H1 (cell line): Measurements from ENCODE around the gene HEBP1. TPM values are rescaled to one million over a fixed set of nuclear protein-coding genes. Genes with fewer than 3 reads are reported as not detected.

ENCODE experiments used
- CTCF ChIA-PET: fragments of 300-600 bp; sonication (Branson Sonifier 250); formaldehyde crosslinking; loops from one replicate; lab custom pipeline; 2021; ENCODE audit not compliant: partially characterized antibody; lab: Charles Lee
- POLR2A ChIA-PET: fragments of 300-600 bp; sonication (Branson Sonifier 250); formaldehyde crosslinking; loops from one replicate; lab custom pipeline; 2021; ENCODE audit warnings: inconsistent platforms; ENCODE audit not compliant: partially characterized antibody; lab: Charles Lee
- DNase-seq, 2 experiments: peaks; one replicate each; pipeline versions ENCODE4 v3.0.0 to v3.0.0-alpha.2; 2010 to 2022; ENCODE audit warnings: low spot score in 2 of 2, low read depth in 1 of 2, mixed read lengths in 1 of 2
- FAIRE-seq: peaks from 2 replicates; lab custom pipeline; 2011; peaks lifted over from hg19 to GRCh38; lab: Jason Lieb, UNC
- H2AFZ ChIP-seq: 2 replicates; pipeline ENCODE4 v1.8.1; 2012; ENCODE audit warnings: low read length, inconsistent platforms
- H2AK5ac ChIP-seq: 2 replicates; pipeline ENCODE4 v1.6.1; 2013; ENCODE audit warnings: low read depth, low read length
- H2BK120ac ChIP-seq: replicated peaks from 2 replicates; pipeline ENCODE3; 2013; ENCODE audit warnings: low read depth, low read length, inconsistent platforms
- H2BK12ac ChIP-seq: 2 replicates; pipeline ENCODE4 v1.6.1; 2013; ENCODE audit warnings: low read depth, low read length
- H2BK15ac ChIP-seq: 2 replicates; pipeline ENCODE4 v1.6.1; 2013; ENCODE audit warnings: low read length
- H2BK20ac ChIP-seq: 2 replicates; pipeline ENCODE4 v1.6.1; 2013; ENCODE audit warnings: low read length
- H2BK5ac ChIP-seq: 2 replicates; pipeline ENCODE4 v1.6.1; 2013; ENCODE audit warnings: low read depth, low read length
- H3K14ac ChIP-seq: 2 replicates; pipeline ENCODE4 v1.6.1; 2013; ENCODE audit warnings: inconsistent platforms; ENCODE audit not compliant: insufficient read length
- H3K18ac ChIP-seq: 2 replicates; pipeline ENCODE4 v1.6.1; 2013; ENCODE audit warnings: low read length; ENCODE audit errors: extremely low read depth
- H3K23ac ChIP-seq: 2 replicates; pipeline ENCODE4 v1.6.1; 2013; ENCODE audit warnings: inconsistent platforms; ENCODE audit not compliant: insufficient read length
- H3K23me2 ChIP-seq: 2 replicates; pipeline ENCODE4 v1.6.1; 2013; ENCODE audit warnings: low read depth, low read length
- H3K27ac ChIP-seq: 2 replicates; pipeline ENCODE4 v1.6.1; 2011; ENCODE audit warnings: low read depth, low read length, inconsistent platforms
- H3K27me3 ChIP-seq, 4 experiments: replicated peaks in 1 of 4; 1 replicate in 1 of 4; 2 replicates in 3 of 4; pipeline versions ENCODE4 v1.6.1 to v1.8.1; 2011 to 2013; ENCODE audit warnings: low read length in 3 of 4, mild to moderate bottlenecking in 3 of 4, inconsistent platforms in 2 of 4, mixed read lengths in 2 of 4, moderate library complexity in 1 of 4; ENCODE audit not compliant: control insufficient read depth in 3 of 4, insufficient read depth in 3 of 4; ENCODE audit errors: extremely low read depth in 1 of 4
- H3K36me3 ChIP-seq, 4 experiments: 2 replicates each; pipeline versions ENCODE4 v1.6.1 to v1.8.1; 2011 to 2013; ENCODE audit warnings: mild to moderate bottlenecking in 4 of 4, low read length in 3 of 4, moderate library complexity in 2 of 4, control low read depth in 1 of 4, inconsistent platforms in 1 of 4; ENCODE audit not compliant: insufficient read depth in 4 of 4, control insufficient read depth in 2 of 4
- H3K4ac ChIP-seq: replicated peaks from 2 replicates; pipeline ENCODE3; 2013; ENCODE audit warnings: low read length, low read depth, mixed read lengths, inconsistent platforms; ENCODE audit not compliant: insufficient read length
- H3K4me1 ChIP-seq, 4 experiments: replicated peaks in 1 of 4; 1 replicate in 1 of 4; 2 replicates in 3 of 4; pipeline versions ENCODE4 v1.6.1 to v1.8.1; 2011 to 2013; ENCODE audit warnings: low read length in 3 of 4, inconsistent platforms in 2 of 4, mixed read lengths in 1 of 4; ENCODE audit not compliant: insufficient read depth in 4 of 4, control insufficient read depth in 3 of 4
- H3K4me2 ChIP-seq, 2 experiments: 2 replicates each; pipeline versions ENCODE4 v1.6.1 to v1.8.1; 2011 to 2013; ENCODE audit warnings: low read depth in 2 of 2, low read length in 2 of 2, control low read depth in 1 of 2, inconsistent platforms in 1 of 2, mild to moderate bottlenecking in 1 of 2; ENCODE audit not compliant: insufficient read depth in 1 of 2
- H3K4me3 ChIP-seq, 4 experiments: fragments of 200-600, 300-600 bp in 1 of 4; sonication (generic), shearing (Covaris generic), sonication (Bioruptor Twin) in 1 of 4; 2 replicates each; pipeline versions ENCODE4 v1.5.1 to v1.8.1; 2011 to 2016; ENCODE audit warnings: low read length in 4 of 4, low read depth in 3 of 4, control low read depth in 2 of 4, inconsistent platforms in 2 of 4, mild to moderate bottlenecking in 2 of 4, mixed read lengths in 1 of 4, moderate library complexity in 1 of 4; ENCODE audit not compliant: insufficient read depth in 2 of 4; ENCODE audit errors: extremely low read depth in 1 of 4
- H3K56ac ChIP-seq: replicated peaks from 2 replicates; pipeline ENCODE3; 2013; ENCODE audit warnings: low read depth, mild to moderate bottlenecking, mixed read lengths, low read length, inconsistent platforms; ENCODE audit not compliant: insufficient read length
- H3K79me1 ChIP-seq: 2 replicates; pipeline ENCODE4 v1.6.1; 2013; ENCODE audit warnings: low read depth, low read length, control low read depth
- H3K79me2 ChIP-seq, 2 experiments: 2 replicates each; pipeline versions ENCODE4 v1.6.1 to v1.8.1; 2012 to 2013; ENCODE audit warnings: low read length in 2 of 2, mild to moderate bottlenecking in 2 of 2, inconsistent platforms in 1 of 2; ENCODE audit not compliant: insufficient read depth in 2 of 2, control insufficient read depth in 1 of 2
- H3K9ac ChIP-seq, 4 experiments: replicated peaks in 1 of 4; 1 replicate in 1 of 4; 2 replicates in 3 of 4; pipeline versions ENCODE4 v1.6.1 to v1.8.1; 2011 to 2013; ENCODE audit warnings: low read depth in 3 of 4, low read length in 3 of 4, control low read depth in 2 of 4, mild to moderate bottlenecking in 2 of 4, moderate library complexity in 2 of 4, inconsistent platforms in 1 of 4; ENCODE audit errors: extremely low read depth in 1 of 4
- H3K9me3 ChIP-seq, 2 experiments: 2 replicates each; pipeline versions ENCODE4 v1.6.1 to v1.8.1; 2012 to 2013; ENCODE audit warnings: mild to moderate bottlenecking in 2 of 2, moderate library complexity in 2 of 2, control low read depth in 1 of 2, inconsistent platforms in 1 of 2, low read depth in 1 of 2, low read length in 1 of 2, mixed read lengths in 1 of 2; ENCODE audit not compliant: insufficient read depth in 2 of 2
- H4K20me1 ChIP-seq, 2 experiments: replicated peaks in 1 of 2; 2 replicates each; pipeline versions ENCODE3 to v1.8.1; 2011 to 2013; ENCODE audit warnings: inconsistent platforms in 2 of 2, low read length in 2 of 2, mild to moderate bottlenecking in 1 of 2; ENCODE audit not compliant: insufficient read depth in 2 of 2, control insufficient read depth in 1 of 2
- H4K5ac ChIP-seq: 2 replicates; pipeline ENCODE4 v1.6.1; 2013; ENCODE audit warnings: low read length, low read depth, mixed read lengths, inconsistent platforms; ENCODE audit not compliant: insufficient read length
- H4K8ac ChIP-seq: 2 replicates; pipeline ENCODE4 v1.8.0; 2013; ENCODE audit warnings: mild to moderate bottlenecking, moderate library complexity, low read length, inconsistent platforms; ENCODE audit not compliant: insufficient read depth; ENCODE audit errors: extremely low read depth
- H4K91ac ChIP-seq: replicated peaks from 2 replicates; pipeline ENCODE3; 2013; ENCODE audit warnings: low read length, mixed read lengths, inconsistent platforms; ENCODE audit not compliant: insufficient read length
- BACH1 ChIP-seq: IDR thresholded peaks from 2 replicates; pipeline ENCODE4 v1.6.1; 2012; ENCODE audit warnings: low read length, improper control_type of control experiment
- BCL11A ChIP-seq, 2 experiments: IDR thresholded peaks; one replicate each; pipeline ENCODE4 v1.6.1; 2011; ENCODE audit warnings: low read depth in 2 of 2, low read length in 2 of 2, mild to moderate bottlenecking in 2 of 2
- JUN ChIP-seq: IDR thresholded peaks from 2 replicates; pipeline ENCODE4 v1.6.1; 2011; ENCODE audit warnings: low read depth, mild to moderate bottlenecking, improper control_type of control experiment, low read length
- MAFK ChIP-seq: IDR thresholded peaks from 2 replicates; pipeline ENCODE4 v1.6.1; 2012; ENCODE audit warnings: low read depth, mild to moderate bottlenecking, improper control_type of control experiment, low read length
- NRF1 ChIP-seq: IDR thresholded peaks from 2 replicates; pipeline ENCODE4 v1.6.1; 2011; ENCODE audit warnings: mild to moderate bottlenecking, low read depth, low read length, improper control_type of control experiment
- POLR2A ChIP-seq, 2 experiments: IDR thresholded peaks; 1 replicate in 1 of 2; 2 replicates in 1 of 2; pipeline ENCODE4 v1.6.1; 2011; ENCODE audit warnings: low read depth in 2 of 2, low read length in 2 of 2, mild to moderate bottlenecking in 2 of 2; ENCODE audit errors: control extremely low read depth in 1 of 2
- POLR2AphosphoS5 ChIP-seq: IDR thresholded peaks from 2 replicates; pipeline ENCODE4 v1.6.1; 2011; ENCODE audit warnings: low read depth, low read length
- ZNF274 ChIP-seq: IDR thresholded peaks from 2 replicates; pipeline ENCODE4 v1.7.0; 2012; ENCODE audit warnings: low read length, borderline replicate concordance; ENCODE audit errors: extremely low read depth
- WGBS, 2 experiments: shearing (Covaris generic) in 1 of 2; methylation state at CpG; one replicate each; pipeline versions ENCODE4 v1.1.6 to v1.1.7; 2013 to 2015; ENCODE audit warnings: low lambda C conversion rate in 2 of 2, mixed read lengths in 2 of 2, inconsistent platforms in 1 of 2, low coverage in 1 of 2, missing lambda C conversion rate in 1 of 2; ENCODE audit not compliant: insufficient replicate concordance in 2 of 2, insufficient coverage in 1 of 2, insufficient read length in 1 of 2; ENCODE audit errors: extremely low coverage in 1 of 2, missing lambda C conversion rate in 1 of 2; 5-methylcytosine and 5-hydroxymethylcytosine counted together
- polyA plus RNA-seq, 7 experiments: library from polyadenylated mRNA; depleted of rRNA in 3 of 7; stranded (reverse) in 5 of 7; unstranded in 2 of 7; fragments of >200 nt in 5 of 7; fragments of 200-250 nt in 2 of 7; gene quantifications; 1 replicate in 5 of 7; 2 replicates in 1 of 7; 4 replicates in 1 of 7; pipeline versions ENCODE4 v1.2.1 to v1.2.3, GENCODE V29; 2011 to 2013; ENCODE audit warnings: missing spikeins in 2 of 7, mixed read lengths in 2 of 7
- total RNA-seq: library from RNA; stranded (reverse); fragmentation: NEBNext Ultra II Directional; extraction: Animal tissue kit (Norgen Biotek cat#: 25700); gene quantifications from 2 replicates; pipeline ENCODE4 v1.2.1, GENCODE V29; 2021

Gene HEBP1
- total and polyA plus RNA-seq, 2 of the 8 experiments (the other 6 are each of a cell fraction or from before 2014, with no cell fraction given), result 30.8 to 56.1 TPM

- Histone ChIP-seq H4K5ac (no peak overlapping the region), H3K4ac (no peak overlapping the region), H3K23me2 (no peaks in the 10 kb centered on the region), H3K27me3 (no peaks in the 10 kb centered on the region), H3K14ac (no peak overlapping the region), H4K8ac (no peak overlapping the region), H3K56ac (no peak overlapping the region), H3K18ac (peak overlapping the region; percentile 38; the same call in 1 of the 2 replicates), H3K4me3 (no peak overlapping the region), H3K9me3 (no peaks in the 10 kb centered on the region), H2AK5ac (no peak overlapping the region), H2BK120ac (no peak overlapping the region), H2AFZ (no peak overlapping the region), H3K79me1 (no peaks in the 10 kb centered on the region), H2BK15ac (no peak overlapping the region), H3K9ac (no peak overlapping the region), H3K79me2 (no peaks in the 10 kb centered on the region), H3K23ac (no peak overlapping the region), H3K27ac (no peak overlapping the region), H2BK12ac (no peak overlapping the region), H3K36me3 (no peaks in the 10 kb centered on the region), H2BK20ac (no peak overlapping the region), H3K4me2 (no peak overlapping the region), H3K4me1 (peaks cover 2 to 6% (median 5%) of the 10 kb centered on the region in 4 experiments; a peak in 5 of 7 replicates), H4K20me1 (no peaks in the 10 kb centered on the region), H4K91ac (no peak overlapping the region), H2BK5ac (no peak overlapping the region)
- no peak for FAIRE-seq
- no peak for DNase-seq
- POLR2A ChIA-PET, result no interaction called here
- CTCF ChIA-PET, result no interaction called here
- 92% methylated on average over 2 of the region's 2 CpGs; no CpG with 5 or more reads in 1 of the 2 experiments for WGBS, 2 experiments
- TF ChIP-seq ZNF274, result no peak
- no peak for TF ChIP-seq BCL11A (IDR thresholded peaks at IDR 0.05; ENCODE audit: low read depth in 2 of 2, low read length in 2 of 2)
- TF ChIP-seq POLR2AphosphoS5, result no peak
- no peak for TF ChIP-seq MAFK
- TF ChIP-seq NRF1, result no peak
- TF ChIP-seq JUN, result no peak
- no peak for TF ChIP-seq POLR2A (IDR thresholded peaks at IDR 0.05; ENCODE audit: control extremely low read depth in 1 of 2, low read depth in 2 of 2, low read length in 2 of 2)
- TF ChIP-seq BACH1, result no peak
Observed at GRCh38 chr12:13032164-13032563, 32.1 kb upstream of the HEBP1 start.
